HEK293T (cell line): ENCODE data around the gene ERC1.
"Not testable (repeated sequence)": the region's sequence is repeated elsewhere in the genome, so short reads cannot be mapped to it uniquely, and the experiment has no call there.

Experiments used
- CTCF ChIA-PET: fragments of 350-600 bp; formaldehyde crosslinking; extraction: SDS; loops from one replicate; lab custom pipeline; 2021; ENCODE audit warnings: antibody characterized with exemption, inconsistent platforms; lab: Yijun Ruan, JAX
- POLR2A ChIA-PET: fragments of 350-600 bp; formaldehyde crosslinking; extraction: SDS; loops from one replicate; lab custom pipeline; 2020; ENCODE audit warnings: antibody characterized with exemption, inconsistent platforms; lab: Yijun Ruan, JAX
- DNase-seq: peaks from one replicate; pipeline ENCODE4 v3.0.0; 2012; ENCODE audit warnings: mixed read lengths; ENCODE audit errors: extremely low spot score
- ARNT ChIP-seq: fragments of 450-650 bp; IDR thresholded peaks from 2 replicates; pipeline ENCODE4 v1.6.1; 2017; ENCODE audit warnings: mild to moderate bottlenecking
- BHLHE40 ChIP-seq: fragments of 450-650 bp; IDR thresholded peaks from 2 replicates; pipeline ENCODE4 v1.6.1; 2016; ENCODE audit warnings: mild to moderate bottlenecking, moderate library complexity, borderline replicate concordance
- CTBP1 ChIP-seq: fragments of 450-650 bp; IDR thresholded peaks from 2 replicates; pipeline ENCODE4 v1.6.1; 2016; ENCODE audit warnings: borderline replicate concordance
- ELF4 ChIP-seq: fragments of 450-650 bp; IDR thresholded peaks from 2 replicates; pipeline ENCODE4 v1.6.1; 2017; ENCODE audit warnings: antibody characterized with exemption
- FOXA1 ChIP-seq: fragments of 450-650 bp; IDR thresholded peaks from 2 replicates; pipeline ENCODE4 v1.6.1; 2016; ENCODE audit warnings: mild to moderate bottlenecking
- FOXK2 ChIP-seq: fragments of 450-650 bp; IDR thresholded peaks from 2 replicates; pipeline ENCODE4 v1.6.1; 2016; ENCODE audit warnings: mild to moderate bottlenecking
- FOXM1 ChIP-seq: fragments of 450-650 bp; IDR thresholded peaks from 2 replicates; pipeline ENCODE4 v1.6.1; 2017; ENCODE audit warnings: mild to moderate bottlenecking, borderline replicate concordance
- HDGF ChIP-seq: fragments of 450-650 bp; IDR thresholded peaks from 2 replicates; pipeline ENCODE4 v1.6.1; 2017; ENCODE audit warnings: antibody characterized with exemption, borderline replicate concordance
- L3MBTL2 ChIP-seq: fragments of 450-650 bp; conservative IDR thresholded peaks from 2 replicates; pipeline ENCODE4 v1.6.1; 2016; ENCODE audit warnings: mild to moderate bottlenecking
- LEF1 ChIP-seq: fragments of 450-650 bp; IDR thresholded peaks from 2 replicates; pipeline ENCODE4 v1.6.1; 2017; ENCODE audit warnings: mild to moderate bottlenecking, borderline replicate concordance
- NFRKB ChIP-seq: fragments of 450-650 bp; IDR thresholded peaks from 2 replicates; pipeline ENCODE4 v1.6.1; 2016; ENCODE audit warnings: mild to moderate bottlenecking, moderate library complexity
- SP1 ChIP-seq: fragments of 450-650 bp; IDR thresholded peaks from 2 replicates; pipeline ENCODE4 v1.6.1; 2017
- SUZ12 ChIP-seq: fragments of 450-650 bp; IDR thresholded peaks from 2 replicates; pipeline ENCODE4 v1.6.1; 2016; ENCODE audit warnings: mild to moderate bottlenecking
- TARDBP ChIP-seq: fragments of 450-650 bp; IDR thresholded peaks from 2 replicates; pipeline ENCODE4 v1.6.1; 2016
- ZNF384 ChIP-seq: fragments of 450-650 bp; IDR thresholded peaks from 2 replicates; pipeline ENCODE4 v1.6.1; 2016
- TF ChIP-seq, protein P1 (sequence below): fragments of 450-650 bp; IDR thresholded peaks from 2 replicates; pipeline ENCODE4 v1.6.1; 2016

ERC1 gene

DNA sequence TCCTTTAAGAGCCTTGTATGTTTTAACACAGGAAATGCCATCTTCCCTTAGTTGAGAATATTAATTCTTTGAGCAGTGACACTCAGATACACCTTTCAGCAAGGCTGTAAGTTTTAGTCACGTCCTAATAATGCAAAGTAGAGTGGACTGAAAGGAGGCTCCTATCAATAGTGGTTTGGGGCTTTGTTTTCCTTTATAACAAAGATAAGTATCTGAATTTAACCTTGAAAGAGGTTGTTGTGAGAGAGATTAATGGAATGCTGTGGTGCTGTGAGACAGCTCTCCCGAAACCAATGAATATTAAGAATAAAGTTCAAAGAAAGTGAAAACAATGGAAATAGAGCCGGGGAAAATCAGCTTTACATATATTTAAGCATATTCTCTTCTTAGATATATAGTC lies 259.6 kb downstream of the ERC1 start:
- POLR2A ChIA-PET: no interaction called here
- no peak for DNase-seq
- TF ChIP-seq FOXA1: no peak
- no peak for TF ChIP-seq ARNT
- no peak for TF ChIP-seq SP1
- TF ChIP-seq BHLHE40: no peak
- CTCF ChIA-PET: no interaction called here

DNA sequence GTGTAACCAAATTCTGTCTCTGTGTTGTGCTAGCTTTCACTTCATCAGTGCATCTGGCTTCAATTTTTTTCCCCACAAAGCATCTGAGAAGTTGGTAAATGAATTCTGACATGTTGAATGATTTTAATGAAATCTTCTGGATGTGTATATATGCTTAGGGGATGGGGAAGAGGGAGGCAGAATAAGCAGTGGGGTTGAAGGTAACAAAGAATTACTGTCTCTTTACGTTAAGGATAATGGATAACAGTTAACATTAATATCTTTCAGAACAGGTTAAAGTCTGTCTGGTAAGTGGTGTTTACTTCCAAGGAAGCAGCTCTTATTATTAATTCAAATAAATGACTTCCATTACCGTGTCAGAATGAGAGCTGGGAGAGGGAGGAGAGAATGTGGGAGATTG lies 261.7 kb downstream of the ERC1 start:
- CTCF ChIA-PET: no interaction called here
- DNase-seq: no peak
- POLR2A ChIA-PET: no interaction called here
- TF ChIP-seq LEF1: no peak
- TF ChIP-seq L3MBTL2: no peak
- no peak for TF ChIP-seq SUZ12
- no peak for TF ChIP-seq NFRKB
- TF ChIP-seq, protein P1, sequence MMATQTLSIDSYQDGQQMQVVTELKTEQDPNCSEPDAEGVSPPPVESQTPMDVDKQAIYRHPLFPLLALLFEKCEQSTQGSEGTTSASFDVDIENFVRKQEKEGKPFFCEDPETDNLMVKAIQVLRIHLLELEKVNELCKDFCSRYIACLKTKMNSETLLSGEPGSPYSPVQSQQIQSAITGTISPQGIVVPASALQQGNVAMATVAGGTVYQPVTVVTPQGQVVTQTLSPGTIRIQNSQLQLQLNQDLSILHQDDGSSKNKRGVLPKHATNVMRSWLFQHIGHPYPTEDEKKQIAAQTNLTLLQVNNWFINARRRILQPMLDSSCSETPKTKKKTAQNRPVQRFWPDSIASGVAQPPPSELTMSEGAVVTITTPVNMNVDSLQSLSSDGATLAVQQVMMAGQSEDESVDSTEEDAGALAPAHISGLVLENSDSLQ: no peak
- TF ChIP-seq FOXA1: no peak
- no peak for TF ChIP-seq SP1
- no peak for TF ChIP-seq ARNT
- TF ChIP-seq FOXM1: no peak
- no peak for TF ChIP-seq BHLHE40
- TF ChIP-seq FOXK2: no peak
- no peak for TF ChIP-seq CTBP1
- TF ChIP-seq ELF4: no peak
- no peak for TF ChIP-seq HDGF
- TF ChIP-seq TARDBP: no peak

DNA sequence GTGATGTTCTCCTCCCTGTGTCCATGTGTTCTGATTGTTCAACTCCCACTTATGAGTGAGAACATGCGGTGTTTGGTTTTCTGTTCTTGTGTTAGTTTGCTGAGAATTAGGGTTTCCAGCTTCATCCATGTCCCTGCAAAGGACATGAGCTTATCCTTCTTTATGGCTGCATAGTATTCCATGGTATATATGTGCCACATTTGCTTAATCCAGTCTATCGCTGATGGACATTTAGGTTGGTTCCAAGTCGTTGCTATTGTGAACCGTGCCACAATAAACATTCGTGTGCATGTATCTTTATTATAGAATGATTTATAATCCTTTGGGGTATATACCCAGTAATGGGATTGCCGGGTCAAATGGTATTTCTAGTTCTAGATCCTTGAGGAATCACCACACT lies 264.1 kb downstream of the ERC1 start:
- DNase-seq, CTCF ChIA-PET, POLR2A ChIA-PET: not testable (repeated sequence)

DNA sequence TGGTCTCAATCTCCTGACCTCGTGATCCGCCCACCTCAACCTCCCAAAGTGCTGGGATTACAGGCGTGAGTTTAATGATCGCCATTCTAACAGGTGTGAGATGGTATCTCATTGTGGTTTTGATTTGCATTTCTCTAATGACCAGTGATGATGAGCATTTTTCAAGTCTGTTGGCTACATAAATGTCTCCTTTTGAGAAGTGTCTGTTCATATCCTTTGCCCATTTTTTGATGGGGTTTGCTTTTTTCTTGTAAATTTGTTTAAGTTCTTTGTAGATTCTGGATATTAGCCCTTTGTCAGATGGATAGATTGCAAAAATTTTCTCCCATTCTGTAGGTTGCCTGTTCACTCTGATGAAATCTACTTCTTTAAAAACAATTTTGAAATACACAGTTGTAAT lies 264.8 kb downstream of the ERC1 start:
- CTCF ChIA-PET, DNase-seq, POLR2A ChIA-PET: not testable (repeated sequence)

DNA sequence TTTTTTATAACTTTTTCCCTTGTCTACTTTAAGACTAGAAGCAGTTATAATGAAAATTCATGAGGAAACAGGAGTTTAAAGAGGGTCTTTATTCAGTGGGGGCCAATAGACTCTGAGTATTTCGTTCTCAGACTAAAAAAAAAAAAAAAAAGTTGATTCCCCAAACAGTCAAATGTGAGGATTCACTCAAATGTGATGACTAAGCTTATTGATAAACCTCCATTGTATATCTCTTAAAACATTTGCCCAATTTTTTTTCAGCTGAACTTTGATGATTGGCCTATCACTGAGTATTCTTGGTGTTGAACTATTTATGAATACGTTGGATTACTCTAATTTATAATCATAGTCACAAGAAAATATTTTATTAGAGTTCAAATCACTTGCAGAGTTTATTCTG lies 265.3 kb downstream of the ERC1 start:
- DNase-seq: no peak
- ChIA-PET POLR2A (no interaction called here), CTCF (no interaction called here)
- no peak for TF ChIP-seq ARNT
- TF ChIP-seq ZNF384: no peak
- TF ChIP-seq FOXK2: no peak
- TF ChIP-seq SP1: no peak
- TF ChIP-seq, protein P1: no peak
- no peak for TF ChIP-seq BHLHE40
- TF ChIP-seq CTBP1: no peak
- TF ChIP-seq TARDBP: no peak
- no peak for TF ChIP-seq L3MBTL2
- TF ChIP-seq NFRKB: no peak
- TF ChIP-seq LEF1: no peak
- TF ChIP-seq ELF4: no peak
- TF ChIP-seq HDGF: no peak
- no peak for TF ChIP-seq FOXA1
- TF ChIP-seq SUZ12: no peak

DNA sequence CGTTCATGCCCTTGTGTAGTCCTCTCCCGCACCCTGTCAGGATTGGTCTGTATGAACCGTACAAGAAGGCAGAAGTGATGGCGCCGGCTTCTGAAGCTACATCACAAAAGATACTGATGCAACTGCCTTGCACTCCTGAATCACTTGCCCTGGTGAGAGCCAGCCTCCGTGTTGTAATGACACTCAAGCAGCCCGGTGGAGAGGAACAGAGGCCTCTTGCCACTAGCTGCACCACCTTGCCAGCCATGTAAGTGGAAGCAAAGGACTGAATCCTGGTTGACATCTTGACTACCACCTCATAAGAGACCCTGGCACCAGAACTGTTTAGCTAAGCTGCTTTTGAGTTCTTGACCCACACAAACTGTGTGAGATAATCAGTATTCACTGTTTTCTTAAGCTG lies 266.0 kb downstream of the ERC1 start:
- CTCF ChIA-PET: no interaction called here

DNA sequence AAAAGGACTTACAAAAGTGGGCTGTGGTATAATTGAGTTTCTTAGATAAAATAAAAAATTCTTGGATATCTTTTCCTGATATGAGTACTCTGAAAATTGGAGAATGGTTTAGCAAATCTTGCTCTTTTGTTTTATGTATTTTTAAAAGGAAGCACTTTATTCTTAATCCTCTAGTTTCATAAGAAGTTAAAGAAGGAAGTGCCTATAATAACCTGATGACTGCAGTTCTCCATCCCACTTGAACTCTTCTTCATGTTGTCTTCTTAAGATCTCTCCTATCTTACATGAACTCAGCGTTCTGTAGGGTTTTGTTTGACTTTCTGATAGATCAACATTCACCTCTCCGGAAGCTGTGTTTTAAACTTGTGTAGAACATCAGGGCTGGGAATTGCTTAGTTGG lies 271.0 kb downstream of the ERC1 start:
- CTCF ChIA-PET: no interaction called here
- POLR2A ChIA-PET: no interaction called here
- TF ChIP-seq FOXM1 (no peak), NFRKB (no peak)
- DNase-seq: no peak

More for the DNA sequence above, 266.0 kb downstream of the ERC1 start:
- TF ChIP-seq TARDBP (no peak), CTBP1 (no peak), ARNT (no peak), FOXK2 (no peak), ELF4 (no peak), SUZ12 (no peak), L3MBTL2 (no peak), SP1 (no peak), BHLHE40 (no peak), LEF1 (no peak), FOXA1 (no peak)
- TF ChIP-seq, protein P1: no peak
- DNase-seq: no peak
- POLR2A ChIA-PET: no interaction called here

DNA sequence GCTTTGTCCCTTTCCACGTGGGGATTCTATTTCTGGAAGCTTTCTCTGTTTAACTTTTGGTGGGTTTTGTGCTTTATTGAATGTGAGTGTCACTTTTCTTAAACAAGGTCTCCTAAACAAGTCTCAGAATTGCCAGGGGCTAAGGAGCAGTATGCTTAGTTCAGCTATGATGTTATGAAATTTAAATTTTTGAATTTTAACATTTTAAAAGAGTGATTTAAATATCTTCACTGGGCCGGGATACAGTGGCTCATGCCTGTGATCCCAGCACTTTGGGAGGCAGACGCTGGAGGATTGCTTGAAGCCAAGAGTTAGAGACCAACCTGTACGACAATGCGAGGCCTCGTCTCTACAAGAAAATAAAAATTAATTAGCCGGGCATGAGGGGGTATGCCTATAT lies 276.2 kb downstream of the ERC1 start:
- no peak for DNase-seq
- ChIA-PET CTCF (no interaction called here), POLR2A (no interaction called here)
- TF ChIP-seq, protein P1: no peak
- TF ChIP-seq NFRKB: no peak
- TF ChIP-seq BHLHE40: no peak
